ENCODE data around the gene WWOX.

WWOX gene

DNA sequence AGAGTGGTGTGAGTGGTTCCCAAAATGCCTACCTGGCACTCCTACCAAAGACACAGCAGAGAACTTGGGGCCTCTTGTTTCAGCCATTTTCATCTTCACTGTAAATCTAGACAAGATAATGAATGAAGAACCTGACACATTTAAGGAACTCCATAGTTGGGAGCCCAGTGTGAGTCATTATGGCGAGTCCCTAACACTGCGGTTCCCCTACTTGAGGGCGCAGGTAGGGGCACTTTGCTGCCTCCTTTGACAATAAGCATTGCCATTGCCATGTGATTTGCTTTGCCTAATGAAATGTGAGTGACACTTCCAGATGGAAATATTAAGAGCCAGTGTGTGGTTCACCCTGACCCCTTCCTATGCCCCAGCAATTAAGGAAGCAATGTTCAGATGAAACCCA lies 983.5 kb downstream of the WWOX start:
- no peak for ATAC-seq
- TF ChIP-seq ZNF8 (CRISPR knock-in tag; IDR thresholded peaks at IDR 0.05) (no peak), SNAI2 (CRISPR knock-in tag; IDR thresholded peaks at IDR 0.05) (no peak), ZNF70 (CRISPR knock-in tag; IDR thresholded peaks at IDR 0.05) (no peak), TOX (CRISPR knock-in tag; IDR thresholded peaks at IDR 0.05; ENCODE audit: borderline replicate concordance) (no peak), ZC3H10 (CRISPR knock-in tag; IDR thresholded peaks at IDR 0.05) (no peak)
- TF ChIP-seq, protein P1, sequence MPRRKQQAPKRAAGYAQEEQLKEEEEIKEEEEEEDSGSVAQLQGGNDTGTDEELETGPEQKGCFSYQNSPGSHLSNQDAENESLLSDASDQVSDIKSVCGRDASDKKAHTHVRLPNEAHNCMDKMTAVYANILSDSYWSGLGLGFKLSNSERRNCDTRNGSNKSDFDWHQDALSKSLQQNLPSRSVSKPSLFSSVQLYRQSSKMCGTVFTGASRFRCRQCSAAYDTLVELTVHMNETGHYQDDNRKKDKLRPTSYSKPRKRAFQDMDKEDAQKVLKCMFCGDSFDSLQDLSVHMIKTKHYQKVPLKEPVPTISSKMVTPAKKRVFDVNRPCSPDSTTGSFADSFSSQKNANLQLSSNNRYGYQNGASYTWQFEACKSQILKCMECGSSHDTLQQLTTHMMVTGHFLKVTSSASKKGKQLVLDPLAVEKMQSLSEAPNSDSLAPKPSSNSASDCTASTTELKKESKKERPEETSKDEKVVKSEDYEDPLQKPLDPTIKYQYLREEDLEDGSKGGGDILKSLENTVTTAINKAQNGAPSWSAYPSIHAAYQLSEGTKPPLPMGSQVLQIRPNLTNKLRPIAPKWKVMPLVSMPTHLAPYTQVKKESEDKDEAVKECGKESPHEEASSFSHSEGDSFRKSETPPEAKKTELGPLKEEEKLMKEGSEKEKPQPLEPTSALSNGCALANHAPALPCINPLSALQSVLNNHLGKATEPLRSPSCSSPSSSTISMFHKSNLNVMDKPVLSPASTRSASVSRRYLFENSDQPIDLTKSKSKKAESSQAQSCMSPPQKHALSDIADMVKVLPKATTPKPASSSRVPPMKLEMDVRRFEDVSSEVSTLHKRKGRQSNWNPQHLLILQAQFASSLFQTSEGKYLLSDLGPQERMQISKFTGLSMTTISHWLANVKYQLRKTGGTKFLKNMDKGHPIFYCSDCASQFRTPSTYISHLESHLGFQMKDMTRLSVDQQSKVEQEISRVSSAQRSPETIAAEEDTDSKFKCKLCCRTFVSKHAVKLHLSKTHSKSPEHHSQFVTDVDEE (CRISPR knock-in tag; IDR thresholded peaks at IDR 0.05), result no peak

GRCh38 chr16:79083508-79084299 lies 984.2 kb downstream of the WWOX start:
- TF ChIP-seq GLIS3 (CRISPR knock-in tag; IDR thresholded peaks at IDR 0.05) (no peak), ESRRG (CRISPR knock-in tag; IDR thresholded peaks at IDR 0.05) (no peak), ZFP30 (CRISPR knock-in tag; IDR thresholded peaks at IDR 0.05) (no peak), CSDC2 (CRISPR knock-in tag; IDR thresholded peaks at IDR 0.05) (no peak), TOX (CRISPR knock-in tag; IDR thresholded peaks at IDR 0.05; ENCODE audit: borderline replicate concordance) (no peak)
- TF ChIP-seq, protein P2, sequence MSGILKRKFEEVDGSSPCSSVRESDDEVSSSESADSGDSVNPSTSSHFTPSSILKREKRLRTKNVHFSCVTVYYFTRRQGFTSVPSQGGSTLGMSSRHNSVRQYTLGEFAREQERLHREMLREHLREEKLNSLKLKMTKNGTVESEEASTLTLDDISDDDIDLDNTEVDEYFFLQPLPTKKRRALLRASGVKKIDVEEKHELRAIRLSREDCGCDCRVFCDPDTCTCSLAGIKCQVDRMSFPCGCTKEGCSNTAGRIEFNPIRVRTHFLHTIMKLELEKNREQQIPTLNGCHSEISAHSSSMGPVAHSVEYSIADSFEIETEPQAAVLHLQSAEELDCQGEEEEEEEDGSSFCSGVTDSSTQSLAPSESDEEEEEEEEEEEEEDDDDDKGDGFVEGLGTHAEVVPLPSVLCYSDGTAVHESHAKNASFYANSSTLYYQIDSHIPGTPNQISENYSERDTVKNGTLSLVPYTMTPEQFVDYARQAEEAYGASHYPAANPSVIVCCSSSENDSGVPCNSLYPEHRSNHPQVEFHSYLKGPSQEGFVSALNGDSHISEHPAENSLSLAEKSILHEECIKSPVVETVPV (CRISPR knock-in tag; IDR thresholded peaks at IDR 0.05), result no peak
- ATAC-seq, result no peak

GRCh38 chr16:79088971-79089370 lies 989.5 kb downstream of the WWOX start:
- no peak for TF ChIP-seq CREB5 (CRISPR knock-in tag; IDR thresholded peaks at IDR 0.05; ENCODE audit: low read depth)
- TF ChIP-seq ZNF70 (CRISPR knock-in tag; IDR thresholded peaks at IDR 0.05), result no peak
- TF ChIP-seq ZFP30 (CRISPR knock-in tag; IDR thresholded peaks at IDR 0.05), result no peak
- no peak for TF ChIP-seq TOX (CRISPR knock-in tag; IDR thresholded peaks at IDR 0.05; ENCODE audit: borderline replicate concordance)
- no peak for TF ChIP-seq POU6F1 (CRISPR knock-in tag; IDR thresholded peaks at IDR 0.05; ENCODE audit: borderline replicate concordance, low read depth)
- no peak for TF ChIP-seq CSDC2 (CRISPR knock-in tag; IDR thresholded peaks at IDR 0.05)
- no peak for TF ChIP-seq PPARA (CRISPR knock-in tag; IDR thresholded peaks at IDR 0.05; ENCODE audit: borderline replicate concordance)
- TF ChIP-seq, protein P2 (CRISPR knock-in tag; IDR thresholded peaks at IDR 0.05), result no peak
- no peak for TF ChIP-seq ZNF565 (CRISPR knock-in tag; conservative IDR thresholded peaks at IDR 0.05; ENCODE audit: low read depth)
- TF ChIP-seq ESRRG (CRISPR knock-in tag; IDR thresholded peaks at IDR 0.05), result no peak
- TF ChIP-seq BACH2 (CRISPR knock-in tag; IDR thresholded peaks at IDR 0.05; ENCODE audit: borderline replicate concordance), result no peak
- no peak for ATAC-seq

DNA sequence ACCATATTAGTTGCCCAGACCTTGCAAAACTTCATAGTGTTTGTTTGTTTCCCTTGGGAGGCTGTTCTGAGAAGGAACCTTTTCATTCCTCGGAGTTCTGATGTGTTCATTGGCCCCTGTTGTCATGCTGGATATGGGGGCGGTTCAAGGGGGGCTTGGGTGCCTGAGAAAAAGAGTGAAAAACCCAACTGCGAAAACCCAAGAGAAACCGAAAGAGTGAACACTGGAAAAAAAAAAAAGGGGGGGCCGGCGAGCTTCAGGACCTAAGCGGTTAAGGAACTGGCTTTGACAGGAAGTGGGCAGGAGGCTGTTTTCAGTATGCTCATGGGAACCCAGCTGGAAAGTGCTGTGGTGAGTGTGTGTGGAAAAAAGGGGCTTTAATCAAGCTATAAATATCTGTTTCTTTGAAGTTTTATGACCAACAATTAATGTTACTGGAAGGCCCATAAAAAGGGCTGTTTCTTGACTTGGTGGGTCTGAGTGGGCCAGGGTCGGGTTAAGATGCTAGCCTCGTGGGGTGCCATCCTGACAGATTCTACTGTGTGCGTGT lies 990.4 kb downstream of the WWOX start:
- ATAC-seq, result no peak
- TF ChIP-seq GLIS3 (CRISPR knock-in tag; IDR thresholded peaks at IDR 0.05) (no peak), SNAI2 (CRISPR knock-in tag; IDR thresholded peaks at IDR 0.05) (no peak), ZNF8 (CRISPR knock-in tag; IDR thresholded peaks at IDR 0.05) (no peak), CSDC2 (CRISPR knock-in tag; IDR thresholded peaks at IDR 0.05) (no peak), RARB (CRISPR knock-in tag; IDR thresholded peaks at IDR 0.05) (no peak), PPARA (CRISPR knock-in tag; IDR thresholded peaks at IDR 0.05; ENCODE audit: borderline replicate concordance) (no peak), ZFP30 (CRISPR knock-in tag; IDR thresholded peaks at IDR 0.05) (no peak), POU6F1 (CRISPR knock-in tag; IDR thresholded peaks at IDR 0.05; ENCODE audit: borderline replicate concordance, low read depth) (no peak), ESRRG (CRISPR knock-in tag; IDR thresholded peaks at IDR 0.05) (no peak), ZNF565 (CRISPR knock-in tag; conservative IDR thresholded peaks at IDR 0.05; ENCODE audit: low read depth) (no peak), ARNTL (CRISPR knock-in tag; IDR thresholded peaks at IDR 0.05; ENCODE audit: borderline replicate concordance, low read depth) (no peak), ZC3H10 (CRISPR knock-in tag; IDR thresholded peaks at IDR 0.05) (no peak)
- TF ChIP-seq, protein P3, sequence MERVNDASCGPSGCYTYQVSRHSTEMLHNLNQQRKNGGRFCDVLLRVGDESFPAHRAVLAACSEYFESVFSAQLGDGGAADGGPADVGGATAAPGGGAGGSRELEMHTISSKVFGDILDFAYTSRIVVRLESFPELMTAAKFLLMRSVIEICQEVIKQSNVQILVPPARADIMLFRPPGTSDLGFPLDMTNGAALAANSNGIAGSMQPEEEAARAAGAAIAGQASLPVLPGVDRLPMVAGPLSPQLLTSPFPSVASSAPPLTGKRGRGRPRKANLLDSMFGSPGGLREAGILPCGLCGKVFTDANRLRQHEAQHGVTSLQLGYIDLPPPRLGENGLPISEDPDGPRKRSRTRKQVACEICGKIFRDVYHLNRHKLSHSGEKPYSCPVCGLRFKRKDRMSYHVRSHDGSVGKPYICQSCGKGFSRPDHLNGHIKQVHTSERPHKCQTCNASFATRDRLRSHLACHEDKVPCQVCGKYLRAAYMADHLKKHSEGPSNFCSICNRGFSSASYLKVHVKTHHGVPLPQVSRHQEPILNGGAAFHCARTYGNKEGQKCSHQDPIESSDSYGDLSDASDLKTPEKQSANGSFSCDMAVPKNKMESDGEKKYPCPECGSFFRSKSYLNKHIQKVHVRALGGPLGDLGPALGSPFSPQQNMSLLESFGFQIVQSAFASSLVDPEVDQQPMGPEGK (CRISPR knock-in tag; IDR thresholded peaks at IDR 0.05; ENCODE audit: borderline replicate concordance), result no peak

All from SK-N-SH treated with all-trans-retinoic acid at 6 μM for 48 hours (cell line).